Measurements from ENCODE around the gene LSM8. TPM values are rescaled to one million over a fixed set of nuclear protein-coding genes. Genes with fewer than 3 reads are reported as not detected.

Gene LSM8
- total and polyA plus RNA-seq, 2 donors (not counting 3 experiments of a cell fraction or from before 2014, with no cell fraction given): 26.8 to 34.1 TPM

GRCh38 chr7:118219157-118219512 is 35.2 kb downstream of the LSM8 start:
- H3K27me3 ChIP-seq (ENCODE audit: control insufficient read depth in 2 of 2, insufficient read depth in 2 of 2, low read length in 2 of 2): peaks cover 0 to 2% of the 10 kb centered on the region in 2 experiments
- H3K9ac ChIP-seq (replicated peaks; ENCODE audit: extremely low read depth, insufficient read depth, low read length): no peak overlapping the region
- no peak overlapping the region for H3K4me3 ChIP-seq (replicated peaks in 1 of 3; ENCODE audit: insufficient read depth in 1 of 3, low read depth in 1 of 3, low read length in 3 of 3)
- H3K9me1 ChIP-seq (replicated peaks; ENCODE audit: control insufficient read depth, extremely low read depth, insufficient read depth, low read length): no peaks in the 10 kb centered on the region
- H3K4me2 ChIP-seq (ENCODE audit: insufficient read depth, low read length): no peak overlapping the region
- no peaks in the 10 kb centered on the region for H3K36me3 ChIP-seq (ENCODE audit: control insufficient read depth in 2 of 2, extremely low read depth in 1 of 2, insufficient read depth in 2 of 2, low read length in 2 of 2)
- ChIA-PET POLR2A (no interaction called here), CTCF (no interaction called here)
- FAIRE-seq (no peak), DNase-seq (ENCODE audit: low read depth, low spot score) (no peak)
- H4K20me1 ChIP-seq (replicated peaks; ENCODE audit: control insufficient read depth, extremely low read depth, insufficient read depth, low read length): no peaks in the 10 kb centered on the region
- no TSS peak for BruUV-seq (replicated peaks)
- peaks cover 3% of the 10 kb centered on the region for H3K4me1 ChIP-seq (ENCODE audit: control insufficient read depth, extremely low read depth, insufficient read depth, low read length)
- H2AFZ ChIP-seq (ENCODE audit: low read depth, low read length): no peak overlapping the region
- dilution Hi-C loops (cut with MboI; ENCODE audit: extremely low pct_ligation_motif_present, low sequenced_read_pairs): no loop called here
- intact Hi-C loops (cut with micrococcal nuclease): no loop called here
- no peaks in the 10 kb centered on the region for H3K9me3 ChIP-seq (replicated peaks; ENCODE audit: control insufficient read depth, insufficient read depth, low read length)
- TF ChIP-seq FOS (IDR thresholded peaks at IDR 0.05; ENCODE audit: borderline replicate concordance, insufficient read depth, low read length) (no peak), CTCF (IDR thresholded peaks at IDR 0.05; ENCODE audit: extremely low read depth in 1 of 2, insufficient read depth in 1 of 2, low read depth in 1 of 2, low read length in 2 of 2) (no peak), POLR2AphosphoS5 (IDR thresholded peaks at IDR 0.05; ENCODE audit: insufficient read depth, low read depth, low read length) (no peak), MAX (IDR thresholded peaks at IDR 0.05; ENCODE audit: insufficient read depth, insufficient read length) (no peak), POLR2A (IDR thresholded peaks at IDR 0.05; ENCODE audit: low read depth, low read length) (no peak), MYC (IDR thresholded peaks at IDR 0.05; ENCODE audit: low read depth, low read length) (no peak)
- no peak overlapping the region for H3K27ac ChIP-seq (ENCODE audit: insufficient read depth, low read depth, low read length)
- H3K79me2 ChIP-seq (ENCODE audit: control insufficient read depth, insufficient read depth, low read length): no peaks in the 10 kb centered on the region

GRCh38 chr7:118220583-118220982 is 36.6 kb downstream of the LSM8 start:
- H3K9me3 ChIP-seq (replicated peaks; ENCODE audit: control insufficient read depth, insufficient read depth, low read length): no peaks in the 10 kb centered on the region
- H3K4me1 ChIP-seq (ENCODE audit: control insufficient read depth, extremely low read depth, insufficient read depth, low read length): no peaks in the 10 kb centered on the region
- H3K9ac ChIP-seq (replicated peaks; ENCODE audit: extremely low read depth, insufficient read depth, low read length): no peak overlapping the region
- no peaks in the 10 kb centered on the region for H4K20me1 ChIP-seq (replicated peaks; ENCODE audit: control insufficient read depth, extremely low read depth, insufficient read depth, low read length)
- H3K79me2 ChIP-seq (ENCODE audit: control insufficient read depth, insufficient read depth, low read length): no peaks in the 10 kb centered on the region
- H3K4me2 ChIP-seq (ENCODE audit: insufficient read depth, low read length): no peak overlapping the region
- no peaks in the 10 kb centered on the region for H3K9me1 ChIP-seq (replicated peaks; ENCODE audit: control insufficient read depth, extremely low read depth, insufficient read depth, low read length)
- peaks cover 0 to 2% of the 10 kb centered on the region in 2 experiments for H3K27me3 ChIP-seq (ENCODE audit: control insufficient read depth in 2 of 2, insufficient read depth in 2 of 2, low read length in 2 of 2)
- no peak overlapping the region for H3K27ac ChIP-seq (ENCODE audit: insufficient read depth, low read depth, low read length)
- FAIRE-seq: no peak
- POLR2A ChIA-PET: no interaction called here
- H2AFZ ChIP-seq (ENCODE audit: low read depth, low read length): no peak overlapping the region
- BruUV-seq (replicated peaks): no TSS peak
- dilution Hi-C loops (cut with MboI; ENCODE audit: extremely low pct_ligation_motif_present, low sequenced_read_pairs) (no loop called here), intact Hi-C loops (cut with micrococcal nuclease) (no loop called here)
- no peak for DNase-seq (ENCODE audit: low read depth, low spot score)
- no peak overlapping the region for H3K4me3 ChIP-seq (replicated peaks in 1 of 3; ENCODE audit: insufficient read depth in 1 of 3, low read depth in 1 of 3, low read length in 3 of 3)
- H3K36me3 ChIP-seq (ENCODE audit: control insufficient read depth in 2 of 2, extremely low read depth in 1 of 2, insufficient read depth in 2 of 2, low read length in 2 of 2): no peaks in the 10 kb centered on the region
- CTCF ChIA-PET: interaction anchor here (0.7 to 1.1 kb wide), 3 partner anchors 11 to 1489 kb away, joined by 3 to 4 read pairs (median 3); no protein-coding TSS in a partner anchor
- TF ChIP-seq MYC (IDR thresholded peaks at IDR 0.05; ENCODE audit: low read depth, low read length) (no peak), FOS (IDR thresholded peaks at IDR 0.05; ENCODE audit: borderline replicate concordance, insufficient read depth, low read length) (no peak), MAX (IDR thresholded peaks at IDR 0.05; ENCODE audit: insufficient read depth, insufficient read length) (no peak), CTCF (IDR thresholded peaks at IDR 0.05; ENCODE audit: extremely low read depth in 1 of 2, insufficient read depth in 1 of 2, low read depth in 1 of 2, low read length in 2 of 2) (no peak), JUN (IDR thresholded peaks at IDR 0.05; ENCODE audit: borderline replicate concordance, insufficient read depth, insufficient read length, low read depth) (no peak)
